H9 (cell line): ENCODE data around the gene EFNA5. TPM values are rescaled to one million over a fixed set of nuclear protein-coding genes. Genes with fewer than 3 reads are reported as not detected.

Experiments
- DNase-seq: peaks from one replicate; pipeline ENCODE4 v3.0.0-alpha.2; 2017
- H2AFZ ChIP-seq: one replicate; pipeline ENCODE4 v1.6.1; 2013; ENCODE audit warnings: mild to moderate bottlenecking, low read length, control low read depth, moderate library complexity
- H2AK5ac ChIP-seq: 2 replicates; pipeline ENCODE4 v1.6.1; 2013; ENCODE audit warnings: low read length, control low read depth, mixed read lengths; ENCODE audit not compliant: insufficient read length
- H2BK120ac ChIP-seq: one replicate; pipeline ENCODE4 v1.6.1; 2013; ENCODE audit warnings: low read depth, mild to moderate bottlenecking, low read length, control low read depth, inconsistent platforms; ENCODE audit not compliant: poor library complexity, severe bottlenecking
- H2BK12ac ChIP-seq: 2 replicates; pipeline ENCODE4 v1.6.1; 2013; ENCODE audit warnings: low read length, control low read depth, mixed read lengths, low read depth; ENCODE audit not compliant: insufficient read length
- H2BK15ac ChIP-seq: 2 replicates; pipeline ENCODE4 v1.6.1; 2013; ENCODE audit warnings: low read depth, low read length, control low read depth
- H2BK20ac ChIP-seq: one replicate; pipeline ENCODE4 v1.6.1; 2013; ENCODE audit warnings: low read depth, mild to moderate bottlenecking, low read length, control low read depth, inconsistent platforms; ENCODE audit not compliant: poor library complexity, severe bottlenecking
- H2BK5ac ChIP-seq: 2 replicates; pipeline ENCODE4 v1.6.1; 2013; ENCODE audit warnings: low read length, control low read depth, mixed read lengths; ENCODE audit not compliant: insufficient read length
- H3K14ac ChIP-seq: 2 replicates; pipeline ENCODE4 v1.6.1; 2013; ENCODE audit warnings: low read length, control low read depth; ENCODE audit not compliant: insufficient read depth
- H3K18ac ChIP-seq: 2 replicates; pipeline ENCODE4 v1.6.1; 2013; ENCODE audit warnings: low read depth, mild to moderate bottlenecking, mixed read lengths, low read length, control low read depth; ENCODE audit not compliant: insufficient read length
- H3K23ac ChIP-seq: 2 replicates; pipeline ENCODE4 v1.6.1; 2013; ENCODE audit warnings: low read length, control low read depth, mixed read lengths, low read depth; ENCODE audit not compliant: insufficient read length
- H3K23me2 ChIP-seq: 2 replicates; pipeline ENCODE4 v1.6.1; 2013; ENCODE audit warnings: low read depth, mild to moderate bottlenecking, mixed read lengths, low read length, control low read depth; ENCODE audit not compliant: insufficient read length, poor library complexity, severe bottlenecking
- H3K27ac ChIP-seq: 2 replicates; pipeline ENCODE4 v1.5.1; 2013; ENCODE audit warnings: low read length, control low read depth, mixed read lengths, low read depth; ENCODE audit not compliant: insufficient read length
- H3K27me3 ChIP-seq: 2 replicates; pipeline ENCODE4 v1.6.1; 2013; ENCODE audit warnings: low read length, control low read depth, inconsistent platforms; ENCODE audit not compliant: insufficient read depth
- H3K4ac ChIP-seq: 2 replicates; pipeline ENCODE4 v1.6.1; 2013; ENCODE audit warnings: low read depth, mild to moderate bottlenecking, control low read depth, inconsistent platforms, low read length, moderate library complexity
- H3K4me1 ChIP-seq: 2 replicates; pipeline ENCODE4 v1.6.1; 2013; ENCODE audit warnings: low read length, control low read depth, inconsistent platforms; ENCODE audit not compliant: insufficient read depth
- H3K4me2 ChIP-seq: 2 replicates; pipeline ENCODE4 v1.6.1; 2013; ENCODE audit warnings: low read length, control low read depth, mixed read lengths; ENCODE audit not compliant: insufficient read length, insufficient read depth
- H3K56ac ChIP-seq: 2 replicates; pipeline ENCODE4 v1.6.1; 2013; ENCODE audit warnings: low read depth, mild to moderate bottlenecking, mixed read lengths, low read length, control low read depth; ENCODE audit not compliant: insufficient read length
- H3K79me1 ChIP-seq: 2 replicates; pipeline ENCODE4 v1.6.1; 2013; ENCODE audit warnings: low read depth, mild to moderate bottlenecking, moderate library complexity, low read length, control low read depth, inconsistent platforms; ENCODE audit not compliant: insufficient read depth, poor library complexity, severe bottlenecking
- H3K79me2 ChIP-seq: 2 replicates; pipeline ENCODE4 v1.6.1; 2013; ENCODE audit warnings: low read length, control low read depth, inconsistent platforms; ENCODE audit not compliant: insufficient read depth
- H3K9ac ChIP-seq: 2 replicates; pipeline ENCODE4 v1.6.1; 2013; ENCODE audit warnings: low read length, control low read depth, mixed read lengths; ENCODE audit not compliant: insufficient read length; ENCODE audit errors: extremely low read depth
- H3K9me3 ChIP-seq: one replicate; pipeline ENCODE4 v1.6.1; 2013; ENCODE audit warnings: low read depth, low read length, inconsistent platforms; ENCODE audit not compliant: control insufficient read depth
- H3T11ph ChIP-seq: one replicate; pipeline ENCODE4 v1.6.1; 2013; ENCODE audit warnings: mild to moderate bottlenecking, low read length, control low read depth, inconsistent platforms
- H4K20me1 ChIP-seq: one replicate; pipeline ENCODE4 v1.6.1; 2013; ENCODE audit not compliant: control insufficient read depth, insufficient read length, insufficient read depth
- H4K5ac ChIP-seq: 2 replicates; pipeline ENCODE4 v1.6.1; 2013; ENCODE audit warnings: low read depth, mild to moderate bottlenecking, mixed read lengths, low read length, control low read depth; ENCODE audit not compliant: insufficient read length
- H4K8ac ChIP-seq: replicated peaks from 2 replicates; pipeline ENCODE4 v1.6.1; 2013; ENCODE audit warnings: low read length, control low read depth, mixed read lengths, low read depth; ENCODE audit not compliant: insufficient read length
- H4K91ac ChIP-seq: 2 replicates; pipeline ENCODE4 v1.6.1; 2013; ENCODE audit warnings: low read depth, mild to moderate bottlenecking, moderate library complexity, mixed read lengths, low read length, control low read depth; ENCODE audit not compliant: insufficient read length
- H3K27ac Mint-ChIP-seq, 3 experiments: 2 replicates in 2 of 3; 3 replicates in 1 of 3; pipeline ENCODE4 v1.8.0; 2020 to 2021; ENCODE audit warnings: mixed read lengths in 3 of 3, mild to moderate bottlenecking in 1 of 3, moderate library complexity in 1 of 3
- H3K27me3 Mint-ChIP-seq: 2 replicates; pipeline ENCODE4 v1.8.0; 2021; ENCODE audit warnings: low read depth, mild to moderate bottlenecking, moderate library complexity, mixed read lengths
- H3K36me3 Mint-ChIP-seq, 3 experiments: 2 replicates in 2 of 3; 3 replicates in 1 of 3; pipeline ENCODE4 v1.8.0; 2020 to 2021; ENCODE audit warnings: low read depth in 3 of 3, mixed read lengths in 3 of 3; ENCODE audit not compliant: insufficient read depth in 1 of 3
- H3K4me1 Mint-ChIP-seq, 2 experiments: 2 replicates each; pipeline ENCODE4 v1.8.0; 2020; ENCODE audit warnings: mixed read lengths in 2 of 2
- H3K4me3 Mint-ChIP-seq, 2 experiments: 2 replicates in 1 of 2; 3 replicates in 1 of 2; pipeline ENCODE4 v1.8.0; 2020 to 2021; ENCODE audit warnings: mild to moderate bottlenecking in 2 of 2, mixed read lengths in 2 of 2, moderate library complexity in 1 of 2
- H3K9me3 Mint-ChIP-seq, 2 experiments: 2 replicates in 1 of 2; 3 replicates in 1 of 2; pipeline ENCODE4 v1.8.0; 2020; ENCODE audit warnings: mild to moderate bottlenecking in 2 of 2, mixed read lengths in 2 of 2, moderate library complexity in 1 of 2
- CTCF ChIP-seq: fragments of 200-600 bp; sonication (generic); conservative IDR thresholded peaks from 3 replicates; pipeline ENCODE4 v1.8.0; 2021; ENCODE audit warnings: antibody characterized with exemption, mild to moderate bottlenecking
- WGBS: extraction: QIAGEN DNeasy Blood & Tissue Kit; methylation state at CpG from one replicate; pipeline ENCODE4 v1.1.7; 2013; ENCODE audit warnings: missing lambda C conversion rate, low lambda C conversion rate, mixed read lengths; ENCODE audit not compliant: insufficient read length; ENCODE audit errors: extremely low coverage; 5-methylcytosine and 5-hydroxymethylcytosine counted together
- total RNA-seq: library from RNA; stranded (reverse); gene quantifications from 2 replicates; pipeline ENCODE4 v1.2.1, GENCODE V29; 2021

The EFNA5 gene
- total RNA-seq, 1 experiment from 2014 or later: 20.4 TPM

DNA sequence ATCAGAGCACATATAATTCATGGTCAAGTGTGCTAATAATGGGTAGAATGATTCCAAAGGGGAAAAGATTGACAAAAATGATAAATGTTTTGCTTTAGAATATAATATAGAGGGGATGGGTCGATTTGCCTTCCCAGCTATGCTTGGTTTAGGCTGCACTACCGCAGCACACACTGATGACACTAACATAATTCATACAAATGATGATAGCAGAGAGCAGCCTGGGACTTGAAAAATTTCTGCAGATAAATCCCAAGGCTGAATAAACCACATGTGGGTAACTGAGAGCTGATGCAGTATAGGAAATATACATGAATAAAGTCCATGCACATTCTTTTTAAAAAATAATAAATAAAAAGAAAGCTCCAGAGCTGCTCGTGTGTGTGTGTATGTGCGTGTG lies 54.5 kb downstream of the EFNA5 start:
- no CpG with 5 or more reads among the region's 4 CpGs for WGBS
- Histone ChIP-seq H2BK5ac (no peak overlapping the region), H3K9ac (no peak overlapping the region), H3K27me3 (no peaks in the 10 kb centered on the region), H4K5ac (no peak overlapping the region), H4K91ac (no peak overlapping the region), H2AFZ (no peak overlapping the region), H2BK12ac (no peak overlapping the region), H3K4me2 (no peak overlapping the region), H3K56ac (no peak overlapping the region), H3K79me1 (no peaks in the 10 kb centered on the region), H2BK15ac (no peak overlapping the region), H4K20me1 (no peaks in the 10 kb centered on the region), H3K18ac (no peak overlapping the region), H3K9me3 (no peaks in the 10 kb centered on the region), H3K79me2 (no peaks in the 10 kb centered on the region), H3K23ac (no peak overlapping the region), H3K23me2 (no peaks in the 10 kb centered on the region), H3K27ac (no peak overlapping the region), H2AK5ac (no peak overlapping the region), H2BK20ac (no peak overlapping the region), H4K8ac (no peak overlapping the region), H3T11ph (no peak overlapping the region), H2BK120ac (no peak overlapping the region), H3K4ac (no peak overlapping the region), H3K14ac (no peak overlapping the region), H3K4me1 (no peaks in the 10 kb centered on the region; the same call in 1 of the 2 replicates)
- no peak for TF ChIP-seq CTCF
- DNase-seq: no peak
- peaks cover 39% of the 10 kb centered on the region in 2 experiments for H3K4me1 Mint-ChIP-seq
- no peaks in the 10 kb centered on the region for H3K36me3 Mint-ChIP-seq
- H3K27ac Mint-ChIP-seq: no peak overlapping the region; a peak in 1 of 7 replicates
- H3K9me3 Mint-ChIP-seq: no peaks in the 10 kb centered on the region
- no peak overlapping the region for H3K4me3 Mint-ChIP-seq
- no peaks in the 10 kb centered on the region for H3K27me3 Mint-ChIP-seq
